Panc1 (cell line): ENCODE measurements around the gene ETV7. TPM values are rescaled to one million over a fixed set of nuclear protein-coding genes. Genes with fewer than 3 reads are reported as not detected.

ENCODE experiments used
- ATAC-seq: fragments of 200-7000 bp; cut with Tn5 transposase; 2 replicates; pipeline ENCODE4 v1.9.1; 2020; ENCODE audit warnings: mild to moderate bottlenecking, moderate library complexity
- BruUV-seq: library from RNA; stranded (reverse); fragments of 400-500 nt; replicated peaks from 2 replicates; lab custom pipeline; 2021; lab: Mats Ljungman, UMichigan
- CTCF ChIA-PET: fragments of 300-600 bp; sonication (Branson Sonifier 250); formaldehyde crosslinking; loops from one replicate; lab custom pipeline; 2022; ENCODE audit warnings: antibody characterized with exemption; lab: Charles Lee
- POLR2A ChIA-PET: fragments of 300-600 bp; sonication (Branson Sonifier 250); formaldehyde crosslinking; loops from one replicate; lab custom pipeline; 2022; ENCODE audit warnings: antibody characterized with exemption; lab: Charles Lee
- DNase-seq: peaks from one replicate; pipeline ENCODE4 v3.0.0-alpha.2; 2010; ENCODE audit warnings: low read depth, low spot score
- H3K27ac ChIP-seq: 2 replicates; pipeline ENCODE4 v1.5.1; 2011; ENCODE audit warnings: mild to moderate bottlenecking, low read length, inconsistent platforms
- H3K27me3 ChIP-seq: fragments of 200-500 bp; sonication (Bioruptor generic); 2 replicates; pipeline ENCODE4 v1.6.0; 2014; ENCODE audit warnings: low read length, inconsistent platforms; ENCODE audit not compliant: control insufficient read depth, insufficient read depth
- H3K36me3 ChIP-seq: fragments of 200-500 bp; sonication (Bioruptor generic); 2 replicates; pipeline ENCODE4 v1.5.1; 2014; ENCODE audit warnings: inconsistent platforms, mild to moderate bottlenecking, low read length, moderate library complexity; ENCODE audit not compliant: control insufficient read depth, insufficient read depth
- H3K4me1 ChIP-seq: 2 replicates; pipeline ENCODE4 v1.5.1; 2011; ENCODE audit warnings: inconsistent platforms, mild to moderate bottlenecking, low read length, moderate library complexity; ENCODE audit not compliant: control insufficient read depth, insufficient read depth
- H3K4me3 ChIP-seq, 2 experiments: 2 replicates each; pipeline ENCODE4 v1.5.1; 2011 to 2012; ENCODE audit warnings: low read depth in 2 of 2, low read length in 2 of 2, mild to moderate bottlenecking in 2 of 2, inconsistent platforms in 1 of 2, moderate library complexity in 1 of 2
- H3K9me3 ChIP-seq: fragments of 200-500 bp; sonication (Bioruptor generic); 2 replicates; pipeline ENCODE4 v1.5.1; 2014; ENCODE audit warnings: low read depth, mild to moderate bottlenecking, inconsistent platforms, low read length, moderate library complexity; ENCODE audit not compliant: control insufficient read depth, insufficient read depth
- CTCF ChIP-seq: fragments of 450-650 bp; IDR thresholded peaks from 2 replicates; pipeline ENCODE4 v1.5.1; 2017; ENCODE audit warnings: mild to moderate bottlenecking
- POLR2AphosphoS5 ChIP-seq: IDR thresholded peaks from 2 replicates; pipeline ENCODE4 v1.6.1; 2012; ENCODE audit warnings: mild to moderate bottlenecking, low read depth, low read length, moderate library complexity
- REST ChIP-seq, 2 experiments: IDR thresholded peaks; 2 replicates each; pipeline ENCODE4 v1.6.1; 2011 to 2012; ENCODE audit warnings: low read depth in 2 of 2, control low read depth in 1 of 2, low read length in 1 of 2, mild to moderate bottlenecking in 1 of 2, moderate library complexity in 1 of 2; ENCODE audit not compliant: insufficient read depth in 1 of 2
- SIN3A ChIP-seq: IDR thresholded peaks from 2 replicates; pipeline ENCODE4 v1.6.1; 2012; ENCODE audit warnings: low read depth, mild to moderate bottlenecking, low read length, moderate library complexity, borderline replicate concordance; ENCODE audit not compliant: insufficient read depth
- TCF7L2 ChIP-seq: IDR thresholded peaks from 2 replicates; pipeline ENCODE4 v1.6.1; 2011; ENCODE audit warnings: mild to moderate bottlenecking, low read depth, low read length, inconsistent platforms
- in situ Hi-C: cut with HindIII; loops from 2 replicates; pipeline ENCODE4 v1.10.0; 2016; ENCODE audit warnings: low sequenced_read_pairs, low pct_unique_long_range_greater_than_20kb
- intact Hi-C: fragments of 100-400 bp; cut with micrococcal nuclease; formaldehyde crosslinking; loops from one replicate; pipeline ENCODE4 v1.10.0; 2022; ENCODE audit not compliant: unreplicated experiment
- total RNA-seq: library from RNA; stranded (reverse); gene quantifications from one replicate; pipeline ENCODE4 v1.2.1, GENCODE V29; 2021; ENCODE audit not compliant: unreplicated experiment

Gene ETV7
- total RNA-seq, 1 experiment from 2014 or later: 2.0 TPM

- ATAC-seq (no peak), DNase-seq (no peak)
- POLR2A ChIA-PET: no interaction called here
- CTCF ChIA-PET: no interaction called here
- Histone ChIP-seq H3K36me3 (no peaks in the 10 kb centered on the region), H3K4me3 (no peak overlapping the region), H3K27me3 (no peaks in the 10 kb centered on the region), H3K27ac (no peak overlapping the region), H3K4me1 (0 out of 2 replicates have a peak, but pooled peaks cover 4% of the 10 kb centered on the region), H3K9me3 (no peaks in the 10 kb centered on the region)
- in situ Hi-C loops: no loop called here
- no TSS peak for BruUV-seq
- intact Hi-C loops: no loop called here
- TF ChIP-seq TCF7L2 (no peak), POLR2AphosphoS5 (no peak), CTCF (no peak), REST (IDR thresholded peaks at IDR 0.05; ENCODE audit: insufficient read depth in 1 of 2, low read depth in 2 of 2, low read length in 1 of 2) (no peak), SIN3A (no peak)
Measured at GRCh38 chr6:36368421-36368820, 19.0 kb downstream of the ETV7 start.

- ATAC-seq (no peak), DNase-seq (no peak)
- in situ Hi-C loops (no loop called here), intact Hi-C loops (no loop called here)
- 0 out of 2 replicates have a peak, but pooled peaks cover 4% of the 10 kb centered on the region for H3K4me1 ChIP-seq
- CTCF ChIA-PET: no interaction called here
- no peak overlapping the region for H3K27ac ChIP-seq
- no peaks in the 10 kb centered on the region for H3K9me3 ChIP-seq
- BruUV-seq: no TSS peak
- H3K36me3 ChIP-seq: no peaks in the 10 kb centered on the region
- POLR2A ChIA-PET: no interaction called here
- TF ChIP-seq CTCF: no peak
- no peak for TF ChIP-seq POLR2AphosphoS5
- no peak for TF ChIP-seq REST (IDR thresholded peaks at IDR 0.05; ENCODE audit: insufficient read depth in 1 of 2, low read depth in 2 of 2, low read length in 1 of 2)
- TF ChIP-seq TCF7L2: no peak
- H3K4me3 ChIP-seq: no peak overlapping the region
- H3K27me3 ChIP-seq: no peaks in the 10 kb centered on the region
Measured at GRCh38 chr6:36367743-36368142, 19.7 kb downstream of the ETV7 start.
